H1 (cell line): ENCODE data around the gene GPATCH2L. TPM values are rescaled to one million over a fixed set of nuclear protein-coding genes. Genes with fewer than 3 reads are reported as not detected.

Experiments used
- CBX5 ChIP-seq: fragments of 300-800, 300-1000 bp; sonication (generic); IDR thresholded peaks from 2 replicates; pipeline ENCODE4 v1.7.1; 2016; ENCODE audit warnings: antibody characterized with exemption, low read length, low read depth
- CEBPB ChIP-seq: IDR thresholded peaks from 2 replicates; pipeline ENCODE4 v1.6.1; 2012; ENCODE audit warnings: low read depth, low read length
- JUND ChIP-seq: IDR thresholded peaks from 2 replicates; pipeline ENCODE4 v1.6.1; 2011; ENCODE audit warnings: mild to moderate bottlenecking, improper control_type of control experiment, low read length
- PHF8 ChIP-seq: fragments of 200-600 bp; sonication (generic); conservative IDR thresholded peaks from 2 replicates; pipeline ENCODE4 v1.7.1; 2012; ENCODE audit warnings: low read depth, mild to moderate bottlenecking, inconsistent platforms, low read length, moderate library complexity
- polyA plus RNA-seq, 7 experiments: library from polyadenylated mRNA; depleted of rRNA in 3 of 7; stranded (reverse) in 5 of 7; unstranded in 2 of 7; fragments of >200 nt in 5 of 7; fragments of 200-250 nt in 2 of 7; gene quantifications; 1 replicate in 5 of 7; 2 replicates in 1 of 7; 4 replicates in 1 of 7; pipeline versions ENCODE4 v1.2.1 to v1.2.3, GENCODE V29; 2011 to 2013; ENCODE audit warnings: missing spikeins in 2 of 7, mixed read lengths in 2 of 7
- total RNA-seq: library from RNA; stranded (reverse); fragmentation: NEBNext Ultra II Directional; extraction: Animal tissue kit (Norgen Biotek cat#: 25700); gene quantifications from 2 replicates; pipeline ENCODE4 v1.2.1, GENCODE V29; 2021
- TF ChIP-seq, protein P1 (sequence below), 3 experiments: IDR thresholded peaks; 1 replicate in 2 of 3; 2 replicates in 1 of 3; pipeline versions ENCODE4 v1.5.1 to v1.6.1; 2011; ENCODE audit warnings: low read length in 3 of 3, mild to moderate bottlenecking in 3 of 3, inconsistent platforms in 2 of 3, low read depth in 1 of 3, moderate library complexity in 1 of 3; ENCODE audit not compliant: insufficient read depth in 1 of 3; ENCODE audit errors: control extremely low read depth in 1 of 3

The GPATCH2L gene
- total and polyA plus RNA-seq, 2 of the 8 experiments (the other 6 are each of a cell fraction or from before 2014, with no cell fraction given) = 26.0 to 54.9 TPM

DNA sequence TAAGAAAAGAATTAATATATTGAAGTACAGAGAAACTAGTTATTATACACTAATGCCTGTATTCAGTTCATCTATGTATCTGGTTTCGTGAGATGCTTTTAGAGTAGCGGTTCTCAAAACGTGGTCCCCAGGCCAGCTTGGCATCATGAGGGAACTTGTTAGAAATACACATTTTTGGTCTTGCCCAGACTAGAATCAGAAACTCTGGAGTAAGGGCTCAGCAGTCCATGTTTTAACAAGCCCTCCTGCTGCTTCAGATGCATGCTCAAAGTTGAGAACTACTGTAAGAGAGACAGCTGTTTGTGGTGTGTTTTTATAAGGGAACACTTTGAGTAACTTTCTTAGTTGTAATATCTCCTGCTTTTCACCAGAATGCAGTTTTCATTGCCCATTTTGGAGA lies 18.1 kb downstream of the GPATCH2L start (continued):
- TF ChIP-seq, protein P1, sequence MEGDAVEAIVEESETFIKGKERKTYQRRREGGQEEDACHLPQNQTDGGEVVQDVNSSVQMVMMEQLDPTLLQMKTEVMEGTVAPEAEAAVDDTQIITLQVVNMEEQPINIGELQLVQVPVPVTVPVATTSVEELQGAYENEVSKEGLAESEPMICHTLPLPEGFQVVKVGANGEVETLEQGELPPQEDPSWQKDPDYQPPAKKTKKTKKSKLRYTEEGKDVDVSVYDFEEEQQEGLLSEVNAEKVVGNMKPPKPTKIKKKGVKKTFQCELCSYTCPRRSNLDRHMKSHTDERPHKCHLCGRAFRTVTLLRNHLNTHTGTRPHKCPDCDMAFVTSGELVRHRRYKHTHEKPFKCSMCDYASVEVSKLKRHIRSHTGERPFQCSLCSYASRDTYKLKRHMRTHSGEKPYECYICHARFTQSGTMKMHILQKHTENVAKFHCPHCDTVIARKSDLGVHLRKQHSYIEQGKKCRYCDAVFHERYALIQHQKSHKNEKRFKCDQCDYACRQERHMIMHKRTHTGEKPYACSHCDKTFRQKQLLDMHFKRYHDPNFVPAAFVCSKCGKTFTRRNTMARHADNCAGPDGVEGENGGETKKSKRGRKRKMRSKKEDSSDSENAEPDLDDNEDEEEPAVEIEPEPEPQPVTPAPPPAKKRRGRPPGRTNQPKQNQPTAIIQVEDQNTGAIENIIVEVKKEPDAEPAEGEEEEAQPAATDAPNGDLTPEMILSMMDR (IDR thresholded peaks at IDR 0.05; ENCODE audit: control extremely low read depth in 1 of 3, insufficient read depth in 1 of 3, low read depth in 1 of 3, low read length in 3 of 3) = no peak
- TF ChIP-seq CEBPB = no peak
- TF ChIP-seq PHF8 = no peak
- no peak for TF ChIP-seq CBX5
- TF ChIP-seq JUND = no peak
